ENCODE results near the gene THBS1.
A peak's percentile ranks its signal among the peaks of the same experiment; 100 is the strongest.

The THBS1 gene

DNA sequence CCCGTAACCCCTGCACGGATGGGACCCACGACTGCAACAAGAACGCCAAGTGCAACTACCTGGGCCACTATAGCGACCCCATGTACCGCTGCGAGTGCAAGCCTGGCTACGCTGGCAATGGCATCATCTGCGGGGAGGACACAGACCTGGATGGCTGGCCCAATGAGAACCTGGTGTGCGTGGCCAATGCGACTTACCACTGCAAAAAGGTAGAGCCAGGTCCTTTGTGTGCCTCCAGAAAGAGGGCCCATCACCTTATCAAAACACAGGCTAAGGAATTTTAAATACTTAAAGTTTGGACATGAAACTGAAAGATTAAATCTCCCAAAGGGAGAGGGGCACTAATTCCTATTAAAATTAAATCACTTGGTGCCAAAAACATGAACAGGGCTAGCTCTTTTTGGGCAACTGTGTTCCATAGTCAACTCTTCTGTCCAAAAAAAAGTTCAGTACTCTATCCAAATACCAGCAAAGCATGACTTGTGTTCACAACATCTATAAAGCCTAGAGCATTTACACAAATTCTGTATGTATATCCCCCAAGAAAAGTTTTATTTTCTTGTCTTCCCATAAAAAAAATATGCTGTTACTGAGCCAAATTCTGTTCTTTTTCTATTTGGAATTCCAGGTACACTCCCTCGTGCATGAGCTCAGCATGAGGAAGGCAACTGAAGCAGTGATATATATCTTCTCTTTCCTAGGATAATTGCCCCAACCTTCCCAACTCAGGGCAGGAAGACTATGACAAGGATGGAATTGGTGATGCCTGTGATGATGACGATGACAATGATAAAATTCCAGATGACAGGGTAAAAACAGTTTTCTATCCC, 9.2 kb downstream of the THBS1 start:
- DNase-seq = no peak

DNA sequence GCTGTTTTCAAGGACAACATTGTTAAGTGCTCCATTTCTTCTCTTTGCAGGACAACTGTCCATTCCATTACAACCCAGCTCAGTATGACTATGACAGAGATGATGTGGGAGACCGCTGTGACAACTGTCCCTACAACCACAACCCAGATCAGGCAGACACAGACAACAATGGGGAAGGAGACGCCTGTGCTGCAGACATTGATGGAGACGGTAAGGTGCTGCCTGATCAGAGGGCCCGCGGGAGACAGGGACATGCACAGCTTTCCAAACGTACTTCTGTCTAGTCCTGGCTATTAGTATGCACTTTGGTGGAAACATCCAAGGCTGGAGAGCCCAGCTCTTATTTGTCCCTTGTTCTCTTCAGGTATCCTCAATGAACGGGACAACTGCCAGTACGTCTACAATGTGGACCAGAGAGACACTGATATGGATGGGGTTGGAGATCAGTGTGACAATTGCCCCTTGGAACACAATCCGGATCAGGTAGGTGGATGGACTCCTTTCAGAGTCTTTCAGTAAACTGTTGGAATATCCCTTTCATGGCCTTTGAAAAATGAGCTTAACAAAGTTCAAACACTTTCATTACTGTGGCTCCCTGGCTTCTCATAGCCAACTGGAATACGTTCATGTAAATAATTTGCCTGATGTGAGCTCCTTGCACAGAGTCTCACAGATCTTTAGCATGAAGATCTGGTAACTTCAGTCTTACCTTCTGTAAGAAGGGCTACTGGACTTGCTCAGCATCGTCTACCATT, 10.4 kb downstream of the THBS1 start:
- DNase-seq = no peak

DNA sequence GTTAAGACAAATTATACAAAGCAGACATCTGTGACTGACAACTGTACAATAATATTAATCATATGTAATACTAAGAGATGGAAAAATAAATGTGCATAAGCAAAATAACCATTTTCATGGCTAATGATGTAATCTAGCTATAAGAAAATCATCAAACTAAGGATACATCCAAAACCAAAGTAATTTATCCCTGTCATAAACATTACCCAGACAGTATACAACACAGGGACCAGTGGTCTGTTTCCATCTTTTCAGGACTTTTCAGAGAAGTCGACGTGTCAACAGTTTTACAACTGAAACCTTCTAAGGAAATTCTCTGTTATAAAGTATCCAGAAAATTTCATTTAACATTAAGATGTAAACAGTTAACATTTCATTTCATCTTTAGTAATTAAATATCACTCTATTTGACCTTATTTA, 11.0 kb downstream of the THBS1 start:
- DNase-seq = no peak

DNA sequence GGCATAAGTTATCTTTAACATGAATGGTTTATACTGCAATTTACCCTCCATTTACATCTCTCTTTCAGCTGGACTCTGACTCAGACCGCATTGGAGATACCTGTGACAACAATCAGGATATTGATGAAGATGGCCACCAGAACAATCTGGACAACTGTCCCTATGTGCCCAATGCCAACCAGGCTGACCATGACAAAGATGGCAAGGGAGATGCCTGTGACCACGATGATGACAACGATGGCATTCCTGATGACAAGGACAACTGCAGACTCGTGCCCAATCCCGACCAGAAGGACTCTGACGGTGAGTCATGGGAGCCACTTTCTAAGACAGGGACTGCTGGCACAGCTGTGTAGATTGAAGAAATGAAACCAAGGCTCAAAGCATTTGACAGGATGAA, 11.6 kb downstream of the THBS1 start:
- no peak for DNase-seq

DNA sequence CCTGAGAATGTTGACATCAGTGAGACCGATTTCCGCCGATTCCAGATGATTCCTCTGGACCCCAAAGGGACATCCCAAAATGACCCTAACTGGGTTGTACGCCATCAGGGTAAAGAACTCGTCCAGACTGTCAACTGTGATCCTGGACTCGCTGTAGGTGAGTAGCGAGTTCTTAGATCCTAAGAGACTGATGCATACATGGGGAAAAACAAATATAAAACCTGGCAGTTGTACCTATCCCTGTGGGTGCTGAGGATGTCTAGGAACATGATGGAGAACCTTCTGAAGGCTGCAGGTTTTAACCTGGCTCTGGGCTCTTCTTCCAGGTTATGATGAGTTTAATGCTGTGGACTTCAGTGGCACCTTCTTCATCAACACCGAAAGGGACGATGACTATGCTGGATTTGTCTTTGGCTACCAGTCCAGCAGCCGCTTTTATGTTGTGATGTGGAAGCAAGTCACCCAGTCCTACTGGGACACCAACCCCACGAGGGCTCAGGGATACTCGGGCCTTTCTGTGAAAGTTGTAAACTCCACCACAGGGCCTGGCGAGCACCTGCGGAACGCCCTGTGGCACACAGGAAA, 12.3 kb downstream of the THBS1 start:
- DNase-seq = no peak

DNA sequence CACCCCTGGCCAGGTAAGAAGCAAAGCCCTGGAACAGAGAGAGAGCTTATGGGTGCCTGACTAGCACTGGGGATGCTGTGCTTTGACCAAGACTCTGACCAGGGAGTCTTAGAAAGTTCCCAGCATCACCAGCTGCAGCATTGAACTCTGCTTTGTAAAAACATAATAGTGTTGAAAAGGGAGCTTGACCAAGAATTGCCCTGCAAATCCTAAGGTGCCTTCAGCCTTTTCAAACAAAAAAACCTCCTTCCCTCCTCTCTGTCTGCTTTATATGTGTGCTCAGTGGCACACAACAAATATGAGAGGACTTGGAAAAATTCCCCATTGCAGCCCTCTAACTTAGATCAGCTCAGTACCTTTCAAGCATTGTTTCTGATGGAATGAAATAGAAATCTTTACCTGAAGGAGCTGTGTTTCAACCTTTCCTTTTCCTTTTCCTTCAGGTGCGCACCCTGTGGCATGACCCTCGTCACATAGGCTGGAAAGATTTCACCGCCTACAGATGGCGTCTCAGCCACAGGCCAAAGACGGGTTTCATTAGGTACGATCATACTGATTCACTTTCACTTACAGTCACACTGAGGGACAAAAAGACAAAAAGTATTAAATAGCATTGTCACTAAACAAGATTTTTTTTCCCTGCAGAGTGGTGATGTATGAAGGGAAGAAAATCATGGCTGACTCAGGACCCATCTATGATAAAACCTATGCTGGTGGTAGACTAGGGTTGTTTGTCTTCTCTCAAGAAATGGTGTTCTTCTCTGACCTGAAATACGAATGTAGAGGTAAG, 13.0 kb downstream of the THBS1 start:
- DNase-seq = peak; percentile 41

DNA sequence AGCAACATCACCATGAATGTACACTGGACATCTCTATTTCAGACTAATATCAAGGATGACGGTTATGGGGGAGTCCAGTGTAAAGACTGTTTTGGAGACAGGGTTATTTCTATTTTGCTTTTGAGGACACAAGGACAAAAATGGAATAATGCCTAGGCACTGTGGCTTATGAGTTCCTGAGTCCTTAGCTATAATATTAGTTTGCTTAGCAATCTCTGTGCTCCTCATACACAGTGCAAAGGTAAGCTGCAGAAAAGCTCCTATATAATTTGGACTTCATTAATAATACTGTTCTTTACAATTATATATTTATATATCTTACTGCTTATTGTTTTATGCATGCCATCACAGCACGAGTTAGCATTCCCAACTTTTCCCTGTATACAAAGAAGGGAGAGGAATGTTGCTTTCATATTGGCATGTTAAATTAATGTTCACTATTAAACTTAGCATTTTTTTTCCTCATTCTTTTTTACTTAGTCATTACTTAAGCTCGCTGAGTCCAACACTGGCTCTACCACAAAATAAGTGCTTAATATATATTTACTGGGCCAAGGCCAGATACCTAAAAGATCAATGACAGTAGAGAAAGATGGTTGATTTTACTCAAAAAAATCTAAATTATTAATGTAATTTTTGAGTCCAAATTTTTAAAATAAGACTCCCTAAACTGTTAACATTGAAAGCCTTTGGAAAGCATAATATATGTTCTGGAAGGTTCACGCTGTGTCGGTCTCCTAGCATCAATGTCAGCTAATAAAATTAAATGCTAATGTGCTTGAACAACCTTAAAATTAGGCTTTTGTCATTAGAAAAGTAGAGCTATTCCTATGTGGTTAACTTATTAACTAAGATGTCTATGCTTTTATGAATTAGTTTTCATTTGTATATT, 13.8 kb downstream of the THBS1 start:
- DNase-seq = no peak

DNA sequence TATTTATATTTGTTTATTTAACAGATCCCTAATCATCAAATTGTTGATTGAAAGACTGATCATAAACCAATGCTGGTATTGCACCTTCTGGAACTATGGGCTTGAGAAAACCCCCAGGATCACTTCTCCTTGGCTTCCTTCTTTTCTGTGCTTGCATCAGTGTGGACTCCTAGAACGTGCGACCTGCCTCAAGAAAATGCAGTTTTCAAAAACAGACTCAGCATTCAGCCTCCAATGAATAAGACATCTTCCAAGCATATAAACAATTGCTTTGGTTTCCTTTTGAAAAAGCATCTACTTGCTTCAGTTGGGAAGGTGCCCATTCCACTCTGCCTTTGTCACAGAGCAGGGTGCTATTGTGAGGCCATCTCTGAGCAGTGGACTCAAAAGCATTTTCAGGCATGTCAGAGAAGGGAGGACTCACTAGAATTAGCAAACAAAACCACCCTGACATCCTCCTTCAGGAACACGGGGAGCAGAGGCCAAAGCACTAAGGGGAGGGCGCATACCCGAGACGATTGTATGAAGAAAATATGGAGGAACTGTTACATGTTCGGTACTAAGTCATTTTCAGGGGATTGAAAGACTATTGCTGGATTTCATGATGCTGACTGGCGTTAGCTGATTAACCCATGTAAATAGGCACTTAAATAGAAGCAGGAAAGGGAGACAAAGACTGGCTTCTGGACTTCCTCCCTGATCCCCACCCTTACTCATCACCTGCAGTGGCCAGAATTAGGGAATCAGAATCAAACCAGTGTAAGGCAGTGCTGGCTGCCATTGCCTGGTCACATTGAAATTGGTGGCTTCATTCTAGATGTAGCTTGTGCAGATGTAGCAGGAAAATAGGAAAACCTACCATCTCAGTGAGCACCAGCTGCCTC, 14.7 kb downstream of the THBS1 start:
- DNase-seq = no peak

DNA sequence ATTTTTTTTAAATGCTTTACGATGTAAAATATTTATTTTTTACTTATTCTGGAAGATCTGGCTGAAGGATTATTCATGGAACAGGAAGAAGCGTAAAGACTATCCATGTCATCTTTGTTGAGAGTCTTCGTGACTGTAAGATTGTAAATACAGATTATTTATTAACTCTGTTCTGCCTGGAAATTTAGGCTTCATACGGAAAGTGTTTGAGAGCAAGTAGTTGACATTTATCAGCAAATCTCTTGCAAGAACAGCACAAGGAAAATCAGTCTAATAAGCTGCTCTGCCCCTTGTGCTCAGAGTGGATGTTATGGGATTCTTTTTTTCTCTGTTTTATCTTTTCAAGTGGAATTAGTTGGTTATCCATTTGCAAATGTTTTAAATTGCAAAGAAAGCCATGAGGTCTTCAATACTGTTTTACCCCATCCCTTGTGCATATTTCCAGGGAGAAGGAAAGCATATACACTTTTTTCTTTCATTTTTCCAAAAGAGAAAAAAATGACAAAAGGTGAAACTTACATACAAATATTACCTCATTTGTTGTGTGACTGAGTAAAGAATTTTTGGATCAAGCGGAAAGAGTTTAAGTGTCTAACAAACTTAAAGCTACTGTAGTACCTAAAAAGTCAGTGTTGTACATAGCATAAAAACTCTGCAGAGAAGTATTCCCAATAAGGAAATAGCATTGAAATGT, 15.6 kb downstream of the THBS1 start:
- no peak for DNase-seq

DNA sequence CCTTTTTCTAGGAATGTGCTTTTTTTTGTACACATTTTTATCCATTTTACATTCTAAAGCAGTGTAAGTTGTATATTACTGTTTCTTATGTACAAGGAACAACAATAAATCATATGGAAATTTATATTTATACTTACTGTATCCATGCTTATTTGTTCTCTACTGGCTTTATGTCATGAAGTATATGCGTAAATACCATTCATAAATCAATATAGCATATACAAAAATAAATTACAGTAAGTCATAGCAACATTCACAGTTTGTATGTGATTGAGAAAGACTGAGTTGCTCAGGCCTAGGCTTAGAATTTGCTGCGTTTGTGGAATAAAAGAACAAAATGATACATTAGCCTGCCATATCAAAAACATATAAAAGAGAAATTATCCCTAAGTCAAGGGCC, 16.5 kb downstream of the THBS1 start:
- DNase-seq = no peak

DNA sequence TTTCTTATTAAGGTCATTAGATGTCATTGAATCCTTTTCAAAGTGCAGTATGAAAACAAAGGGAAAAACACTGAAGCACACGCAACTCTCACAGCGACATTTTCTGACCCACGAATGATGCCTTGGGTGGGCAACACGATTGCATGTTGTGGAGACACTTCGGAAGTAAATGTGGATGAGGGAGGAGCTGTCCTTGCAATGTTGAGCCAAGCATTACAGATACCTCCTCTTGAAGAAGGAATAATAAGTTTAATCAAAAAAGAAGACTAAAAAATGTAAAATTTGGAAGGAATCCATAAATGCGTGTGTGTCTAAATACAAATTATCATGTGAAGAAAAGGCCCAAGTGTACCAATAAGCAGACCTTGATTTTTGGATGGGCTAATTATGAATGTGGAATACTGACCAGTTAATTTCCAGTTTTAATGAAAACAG, 16.9 kb downstream of the THBS1 start:
- DNase-seq = no peak

DNA sequence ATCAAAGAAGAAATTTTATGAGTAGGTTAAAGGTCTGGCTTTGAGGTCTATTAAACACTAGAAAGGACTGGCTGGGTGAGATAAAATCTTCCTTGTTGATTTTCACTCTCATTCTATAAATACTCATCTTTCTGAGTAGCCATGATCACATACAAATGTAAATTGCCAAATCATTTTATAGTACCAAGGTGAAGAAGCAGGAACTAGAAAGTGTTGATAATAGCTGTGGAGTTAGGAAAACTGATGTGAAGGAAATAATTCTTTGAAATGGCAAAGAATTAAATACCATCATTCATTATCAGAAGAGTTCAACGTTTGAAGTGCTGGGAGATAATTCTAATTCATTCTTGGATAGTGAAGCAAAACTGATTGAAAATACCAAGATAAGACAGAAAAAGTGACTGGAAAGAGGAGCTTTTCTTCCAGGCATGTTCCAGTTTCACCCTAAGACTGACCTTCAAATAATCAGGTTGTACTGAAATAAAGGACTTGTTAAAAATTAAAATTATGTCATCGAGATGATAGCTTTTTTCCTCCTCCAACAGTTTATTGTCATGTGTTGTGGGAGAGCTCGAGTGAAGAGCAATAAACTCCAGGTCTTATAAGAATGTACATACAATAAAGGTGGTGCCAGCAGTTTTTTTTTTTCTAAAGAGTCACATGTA, 17.4 kb downstream of the THBS1 start:
- DNase-seq = no peak

DNA sequence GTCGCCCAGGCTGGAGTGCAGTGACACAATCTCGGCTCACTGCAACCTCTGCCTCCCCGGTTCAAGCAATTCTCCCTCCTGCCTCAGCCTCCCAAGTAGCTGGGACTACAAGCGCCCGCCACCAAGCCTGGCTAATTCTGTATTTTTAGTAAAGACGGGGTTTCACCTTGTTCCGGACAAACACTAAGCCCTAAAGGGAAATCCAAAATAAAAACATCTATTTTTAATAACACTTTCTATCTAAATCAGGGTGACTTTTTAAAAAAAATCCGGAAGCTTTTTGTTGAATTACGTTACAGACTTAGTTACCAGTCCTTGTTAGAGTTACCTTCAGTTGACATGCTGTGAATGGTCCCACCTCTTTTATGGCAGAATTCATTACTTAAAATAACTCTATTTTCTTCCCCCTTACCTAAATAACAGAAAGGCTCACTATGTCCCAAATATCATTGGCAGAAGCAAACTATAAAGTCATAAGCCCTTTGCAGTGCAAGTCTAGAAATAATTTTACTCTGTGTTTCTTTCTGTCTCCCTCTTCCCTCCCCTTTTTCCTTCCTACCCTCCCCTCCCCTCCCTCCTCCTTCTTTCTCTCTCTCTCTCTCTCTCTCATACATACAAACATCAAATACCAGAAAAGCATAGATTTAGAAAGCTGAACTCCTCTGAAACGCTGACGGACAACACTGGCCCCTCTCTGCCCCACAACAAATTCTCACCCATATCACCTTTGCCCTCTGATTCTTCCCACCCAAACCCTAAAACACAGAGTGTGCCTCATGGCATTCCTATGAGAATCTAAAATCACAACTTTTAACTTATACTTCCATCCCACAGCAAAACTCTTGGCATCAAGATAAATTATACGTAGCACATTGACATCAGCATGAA, 18.3 kb downstream of the THBS1 start:
- DNase-seq = no peak

DNA sequence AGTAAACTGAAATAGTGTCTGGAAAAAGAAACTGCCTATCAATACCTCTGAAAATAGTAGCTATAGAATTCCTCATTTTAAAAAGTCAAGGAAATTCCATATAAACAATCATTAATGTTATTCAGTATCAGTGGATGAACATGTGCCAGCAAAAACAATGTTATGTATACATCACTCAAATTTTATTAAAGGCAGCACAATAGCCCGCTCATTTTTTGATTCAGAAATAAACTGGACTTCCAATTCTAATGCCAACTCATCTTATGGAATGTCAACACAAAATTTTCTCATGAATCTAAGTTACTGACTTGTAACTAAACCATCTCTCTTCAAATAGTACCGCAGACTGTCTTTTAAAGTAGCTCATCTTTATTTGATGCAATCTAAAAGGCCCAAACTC, 19.0 kb downstream of the THBS1 start:
- no peak for DNase-seq

DNA sequence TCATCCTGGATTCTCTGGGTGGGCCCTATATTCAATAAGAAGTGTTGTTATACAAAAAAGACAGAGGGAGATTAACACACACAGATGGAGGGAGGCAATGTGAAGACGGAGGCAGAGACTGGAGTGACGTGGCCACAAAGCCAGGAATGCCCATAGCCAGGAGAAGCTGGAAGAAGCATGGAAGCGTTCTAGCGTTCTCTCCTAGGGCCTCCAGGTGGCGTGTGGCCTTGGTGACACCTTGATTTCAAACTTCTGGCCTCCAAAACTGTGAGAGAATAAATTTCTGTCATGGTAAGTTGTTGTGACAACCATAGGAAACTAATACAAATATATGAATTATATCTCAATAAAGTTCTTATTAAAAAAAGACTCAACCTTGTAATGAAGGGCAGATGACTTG, 21.3 kb downstream of the THBS1 start:
- no peak for DNase-seq

DNA sequence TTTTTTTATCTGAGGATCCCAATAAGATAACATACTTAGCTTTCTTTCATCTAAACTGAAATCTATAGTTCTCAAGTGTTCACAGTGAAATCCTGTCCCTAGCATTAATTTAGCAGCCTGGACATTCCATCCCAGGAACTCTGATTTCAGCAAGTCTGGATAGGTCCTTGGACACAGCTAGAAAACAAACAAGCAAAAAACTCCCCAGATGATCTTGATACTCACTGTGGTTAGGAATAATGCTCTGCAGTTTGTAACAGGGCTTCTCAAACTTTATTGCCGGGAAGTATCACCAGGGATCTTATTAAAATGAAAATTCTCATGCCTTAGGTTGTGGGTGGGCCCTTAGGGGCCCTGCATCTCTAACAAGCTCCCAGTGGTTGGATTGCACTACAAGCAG, 24.3 kb downstream of the THBS1 start:
- DNase-seq = no peak

DNA sequence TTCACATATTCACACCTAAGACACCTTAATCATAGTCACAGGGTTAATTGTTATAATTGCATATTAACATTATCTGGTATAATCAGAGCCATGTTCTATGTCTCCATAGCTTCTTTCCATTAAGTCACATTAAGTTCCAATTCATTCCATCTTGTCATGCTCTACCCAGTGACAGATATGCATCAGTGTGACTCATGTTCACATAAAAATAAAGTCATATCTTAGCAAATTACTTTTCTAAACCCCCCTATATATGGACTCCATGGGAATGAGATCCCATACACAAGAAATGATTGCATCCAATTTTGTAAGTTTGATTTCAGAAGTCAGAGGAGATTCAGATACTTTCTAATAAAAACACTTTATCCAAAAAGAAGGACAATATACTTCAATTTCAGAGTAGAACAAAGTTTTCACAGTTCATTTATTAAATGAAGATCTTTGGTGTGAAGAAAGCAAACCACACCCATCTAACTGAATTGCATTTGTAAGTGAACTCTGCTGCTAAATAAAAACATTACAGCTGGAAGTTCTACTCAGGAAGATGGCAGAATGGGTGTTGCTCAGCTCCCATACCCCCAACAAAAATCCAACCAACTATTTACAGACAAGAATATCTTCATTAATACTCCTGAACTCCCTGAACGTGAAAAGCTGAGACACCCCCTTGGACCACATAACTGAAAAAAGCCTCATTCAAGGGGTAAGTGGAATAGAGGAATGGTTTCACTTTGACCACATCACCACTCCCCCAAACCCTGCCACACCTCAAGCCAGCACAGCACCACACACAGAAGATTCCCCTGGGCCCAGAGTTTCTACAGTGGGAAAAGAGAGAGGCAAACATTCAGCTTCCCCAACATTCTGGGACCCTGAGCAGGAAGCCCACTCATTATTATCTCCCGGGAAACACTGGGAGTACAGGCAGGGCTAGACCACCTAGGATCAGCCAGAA, 27.6 kb downstream of the THBS1 start:
- no peak for DNase-seq
